WERI-Rb-1 (cell line): Measurements from ENCODE around the gene RASAL1.

Experiments used
- DNase-seq: peaks from one replicate; pipeline ENCODE4 v3.0.0-alpha.2; 2020
- H3K27ac ChIP-seq: fragments of 250-450 bp; sonication (Bioruptor Pico); 2 replicates; pipeline ENCODE4 v1.5.1; 2020; ENCODE audit warnings: mild to moderate bottlenecking, moderate library complexity
- H3K27me3 ChIP-seq: fragments of 250-450 bp; sonication (Bioruptor Pico); 2 replicates; pipeline ENCODE4 v1.5.1; 2021; ENCODE audit warnings: mild to moderate bottlenecking, low read depth, moderate library complexity; ENCODE audit not compliant: insufficient read depth, severe bottlenecking
- H3K36me3 ChIP-seq: fragments of 250-450 bp; sonication (Bioruptor Pico); 2 replicates; pipeline ENCODE4 v1.5.1; 2020; ENCODE audit warnings: mild to moderate bottlenecking, moderate library complexity
- H3K4me3 ChIP-seq: 2 replicates; pipeline ENCODE4 v1.5.1; 2011; ENCODE audit warnings: low read depth, mild to moderate bottlenecking, control low read depth, low read length
- H3K9me3 ChIP-seq: fragments of 250-450 bp; sonication (Bioruptor Pico); 2 replicates; pipeline ENCODE4 v1.5.1; 2021; ENCODE audit warnings: mild to moderate bottlenecking, moderate library complexity; ENCODE audit not compliant: severe bottlenecking
- TF ChIP-seq, protein P1 (sequence below): IDR thresholded peaks from 2 replicates; pipeline ENCODE4 v1.5.1; 2011; ENCODE audit warnings: low read depth, mild to moderate bottlenecking, control low read depth, inconsistent platforms, low read length

RASAL1 gene

DNA sequence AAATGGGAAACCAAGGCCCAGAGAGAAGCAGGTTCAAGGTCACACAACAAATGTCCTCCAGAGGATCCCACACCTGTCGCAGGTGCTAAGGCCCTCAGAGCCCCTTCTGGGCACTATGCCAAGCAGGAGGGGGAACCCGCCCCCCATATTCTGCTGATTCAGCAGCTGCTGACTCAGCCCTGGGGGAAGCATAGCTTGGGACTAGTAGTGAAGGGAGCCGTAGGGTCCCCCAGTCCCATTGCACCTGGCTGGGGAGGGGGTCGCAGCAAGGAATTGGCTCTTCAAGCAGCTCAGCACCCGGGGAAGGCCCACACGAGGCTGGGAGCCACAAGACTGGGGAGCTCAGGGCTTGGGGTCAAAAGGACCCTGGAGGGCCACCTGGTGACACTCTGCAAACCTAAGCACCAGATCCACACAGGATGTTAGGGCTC lies 1.0 kb downstream of the RASAL1 start:
- H3K4me3 ChIP-seq = no peak overlapping the region
- no peak overlapping the region for H3K27ac ChIP-seq
- no peaks in the 10 kb centered on the region for H3K36me3 ChIP-seq
- DNase-seq = no peak
- no peaks in the 10 kb centered on the region for H3K9me3 ChIP-seq
- no peaks in the 10 kb centered on the region for H3K27me3 ChIP-seq
- TF ChIP-seq, protein P1, sequence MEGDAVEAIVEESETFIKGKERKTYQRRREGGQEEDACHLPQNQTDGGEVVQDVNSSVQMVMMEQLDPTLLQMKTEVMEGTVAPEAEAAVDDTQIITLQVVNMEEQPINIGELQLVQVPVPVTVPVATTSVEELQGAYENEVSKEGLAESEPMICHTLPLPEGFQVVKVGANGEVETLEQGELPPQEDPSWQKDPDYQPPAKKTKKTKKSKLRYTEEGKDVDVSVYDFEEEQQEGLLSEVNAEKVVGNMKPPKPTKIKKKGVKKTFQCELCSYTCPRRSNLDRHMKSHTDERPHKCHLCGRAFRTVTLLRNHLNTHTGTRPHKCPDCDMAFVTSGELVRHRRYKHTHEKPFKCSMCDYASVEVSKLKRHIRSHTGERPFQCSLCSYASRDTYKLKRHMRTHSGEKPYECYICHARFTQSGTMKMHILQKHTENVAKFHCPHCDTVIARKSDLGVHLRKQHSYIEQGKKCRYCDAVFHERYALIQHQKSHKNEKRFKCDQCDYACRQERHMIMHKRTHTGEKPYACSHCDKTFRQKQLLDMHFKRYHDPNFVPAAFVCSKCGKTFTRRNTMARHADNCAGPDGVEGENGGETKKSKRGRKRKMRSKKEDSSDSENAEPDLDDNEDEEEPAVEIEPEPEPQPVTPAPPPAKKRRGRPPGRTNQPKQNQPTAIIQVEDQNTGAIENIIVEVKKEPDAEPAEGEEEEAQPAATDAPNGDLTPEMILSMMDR = no peak

DNA sequence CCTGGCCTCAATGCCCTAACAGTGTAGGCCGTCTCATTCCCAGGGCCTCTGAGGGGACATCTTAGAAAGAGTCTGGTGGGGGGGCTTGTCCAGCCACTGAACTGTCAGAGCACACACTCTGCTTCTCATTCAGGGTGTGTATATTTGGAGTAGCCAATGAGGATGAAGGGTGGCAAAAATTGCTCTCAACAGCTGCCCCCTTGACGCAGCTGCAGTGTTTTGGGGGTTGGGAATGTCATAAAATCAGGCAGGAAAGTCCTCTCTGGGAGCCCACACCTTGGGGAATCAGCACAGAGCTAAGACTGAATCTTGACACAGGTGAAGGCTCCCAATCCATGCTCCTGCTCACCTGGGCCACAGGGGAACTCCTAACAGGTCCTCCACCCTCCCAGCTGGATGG lies 1.5 kb downstream of the RASAL1 start:
- Histone ChIP-seq H3K27ac (no peak overlapping the region), H3K4me3 (no peak overlapping the region), H3K36me3 (no peaks in the 10 kb centered on the region), H3K27me3 (no peaks in the 10 kb centered on the region), H3K9me3 (no peaks in the 10 kb centered on the region)
- DNase-seq = no peak
- TF ChIP-seq, protein P1 = no peak

DNA sequence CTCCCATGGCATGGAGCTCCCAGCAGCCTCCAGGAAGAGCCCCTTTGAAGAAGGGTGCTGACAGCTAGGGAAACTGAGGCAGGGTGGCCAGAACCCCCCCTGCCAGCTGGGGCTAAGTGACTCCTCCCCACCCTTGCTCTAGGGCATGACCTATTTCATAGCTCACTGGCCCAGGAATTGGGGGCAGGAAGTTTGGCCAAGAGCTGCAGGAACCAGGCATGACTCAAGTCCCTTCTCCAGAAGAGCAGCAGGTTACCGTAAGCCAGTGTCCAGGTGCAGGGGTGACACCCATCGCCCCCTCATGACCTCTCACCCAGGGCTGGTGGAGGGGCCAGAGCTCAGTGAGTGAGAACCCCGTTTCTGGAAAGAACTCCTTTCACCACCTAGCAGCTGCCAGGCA lies 1.9 kb downstream of the RASAL1 start:
- H3K4me3 ChIP-seq = no peak overlapping the region
- H3K9me3 ChIP-seq = no peaks in the 10 kb centered on the region
- no peaks in the 10 kb centered on the region for H3K27me3 ChIP-seq
- no peak overlapping the region for H3K27ac ChIP-seq
- H3K36me3 ChIP-seq = no peaks in the 10 kb centered on the region
- DNase-seq = no peak
- TF ChIP-seq, protein P1 = no peak

DNA sequence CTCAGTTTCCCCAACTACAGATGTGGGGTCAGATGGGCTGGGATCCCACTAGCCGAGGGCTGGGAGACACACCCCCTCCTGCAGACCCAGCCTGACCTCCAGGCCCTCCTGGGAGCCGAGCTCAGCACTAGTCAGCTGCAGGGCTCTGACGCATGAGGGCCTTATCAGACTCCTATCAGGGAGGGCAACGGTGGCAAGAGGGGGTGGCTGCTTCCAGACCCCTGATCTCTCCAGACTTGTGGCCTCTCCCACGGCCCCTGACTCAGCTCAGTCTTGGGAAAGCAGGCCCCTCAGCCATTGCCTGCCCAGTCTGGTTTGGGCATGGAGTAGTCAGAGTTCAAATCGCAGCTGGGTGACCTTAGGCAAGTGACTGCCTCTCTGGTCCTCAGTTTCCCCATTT lies 2.5 kb downstream of the RASAL1 start:
- Histone ChIP-seq H3K27ac (no peak overlapping the region), H3K27me3 (no peaks in the 10 kb centered on the region), H3K9me3 (no peaks in the 10 kb centered on the region), H3K36me3 (no peaks in the 10 kb centered on the region), H3K4me3 (no peak overlapping the region)
- DNase-seq = no peak
- TF ChIP-seq, protein P1 = no peak

DNA sequence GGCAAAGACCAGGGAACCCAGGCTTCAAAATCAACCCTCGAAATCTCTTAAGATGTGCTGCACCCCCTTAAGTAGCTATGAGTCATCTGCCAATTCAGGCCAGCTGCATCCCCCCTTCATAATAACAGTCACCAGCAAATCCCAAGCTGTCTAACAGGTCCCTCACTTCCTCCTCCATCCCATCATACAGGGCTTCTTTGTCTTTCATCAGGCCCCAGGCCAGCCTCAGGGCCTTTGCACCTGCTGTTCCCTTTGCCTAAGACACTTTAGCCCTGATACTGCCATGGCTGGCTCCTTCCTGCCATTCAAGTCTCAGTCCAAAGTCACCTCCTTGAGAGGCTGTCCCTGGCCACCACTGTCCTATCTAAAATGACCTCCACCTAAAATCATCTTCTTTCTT lies 4.0 kb downstream of the RASAL1 start:
- Histone ChIP-seq H3K27ac (no peak overlapping the region), H3K27me3 (no peaks in the 10 kb centered on the region), H3K36me3 (no peaks in the 10 kb centered on the region), H3K9me3 (no peaks in the 10 kb centered on the region), H3K4me3 (no peak overlapping the region)
- no peak for DNase-seq
- TF ChIP-seq, protein P1 = no peak

DNA sequence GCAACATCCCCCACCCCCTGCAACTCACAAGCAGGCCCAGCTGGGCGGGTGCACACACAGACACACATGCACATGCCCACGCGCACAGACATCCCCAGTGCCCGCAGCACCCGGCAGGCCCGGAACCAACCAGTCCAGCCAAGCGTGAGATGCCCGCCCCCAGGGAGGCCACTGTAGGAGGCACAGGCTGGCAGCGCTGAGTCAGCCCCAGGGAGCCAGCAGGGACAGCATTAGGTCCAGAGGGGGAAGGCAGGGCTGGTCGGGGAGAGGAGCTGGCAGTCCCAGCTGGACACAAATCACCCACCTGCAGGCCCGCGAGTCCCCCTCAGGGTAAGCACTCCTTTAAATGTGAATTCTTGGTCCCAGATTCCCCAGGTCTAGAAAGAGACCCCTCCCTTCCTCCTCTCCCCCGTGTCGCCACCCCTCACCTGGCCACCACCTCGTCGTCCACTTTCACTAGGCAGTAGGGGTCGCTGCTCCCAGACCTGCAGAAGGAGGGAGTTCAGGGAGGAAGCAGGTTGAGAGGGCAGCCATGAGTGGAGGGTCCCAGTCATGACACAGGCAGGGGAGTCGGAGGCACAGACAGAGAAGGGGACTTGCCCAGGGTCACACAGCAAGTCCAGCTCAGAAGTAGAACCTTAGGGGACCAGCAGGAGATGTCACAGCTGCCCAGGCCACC lies 5.0 kb downstream of the RASAL1 start:
- Histone ChIP-seq H3K9me3 (no peaks in the 10 kb centered on the region), H3K27ac (no peak overlapping the region), H3K36me3 (no peaks in the 10 kb centered on the region), H3K4me3 (no peak overlapping the region), H3K27me3 (no peaks in the 10 kb centered on the region)
- DNase-seq = peak; percentile 50
- TF ChIP-seq, protein P1 = peak; percentile 60
